SK-N-MC (cell line): ENCODE results near the gene FYTTD1.

Source experiments
- DNase-seq: peaks from one replicate; pipeline ENCODE4 v3.0.0-alpha.2; 2011; ENCODE audit warnings: low read depth, low spot score
- H3K27ac ChIP-seq: fragments of 200-600 bp; sonication (generic); 2 replicates; pipeline ENCODE4 v1.5.1; 2016; ENCODE audit warnings: mixed run types
- H3K36me3 ChIP-seq: fragments of 200-600 bp; sonication (generic); 2 replicates; pipeline ENCODE4 v1.6.1; 2017; ENCODE audit warnings: antibody characterized with exemption, low read length, mixed read lengths; ENCODE audit not compliant: insufficient read depth
- H3K4me3 ChIP-seq: fragments of 200-600 bp; sonication (generic); 2 replicates; pipeline ENCODE4 v1.5.1; 2016
- H3K9ac ChIP-seq: fragments of 200-600 bp; sonication (generic); 2 replicates; pipeline ENCODE4 v1.8.0; 2017; ENCODE audit warnings: mixed run types, mixed read lengths; ENCODE audit not compliant: insufficient read length
- H3K9me3 ChIP-seq: fragments of 200-600 bp; sonication (generic); 2 replicates; pipeline ENCODE4 v1.6.1; 2017; ENCODE audit warnings: low read depth, mild to moderate bottlenecking, antibody characterized with exemption, low read length, moderate library complexity, mixed read lengths
- EZH2 ChIP-seq: fragments of 200-600 bp; sonication (generic); IDR thresholded peaks from one replicate; pipeline ENCODE4 v1.6.1; 2017; ENCODE audit warnings: antibody characterized with exemption
- FOXP2 ChIP-seq: optimal IDR thresholded peaks from 2 replicates; pipeline ENCODE3; 2011; ENCODE audit warnings: mild to moderate bottlenecking, moderate library complexity; ENCODE audit not compliant: insufficient read depth; ENCODE audit errors: extremely low read length, control extremely low read depth
- POLR2AphosphoS5 ChIP-seq: IDR thresholded peaks from 2 replicates; pipeline ENCODE4 v1.6.1; 2012; ENCODE audit warnings: mild to moderate bottlenecking, low read depth, low read length, borderline replicate concordance

Gene FYTTD1

GRCh38 chr3:197801891-197802778, 52.5 kb downstream of the FYTTD1 start:
- Histone ChIP-seq H3K9me3 (no peaks in the 10 kb centered on the region), H3K27ac (peak overlapping the region; percentile 51), H3K4me3 (peak overlapping the region; percentile 5), H3K36me3 (no peaks in the 10 kb centered on the region), H3K9ac (no peak overlapping the region)
- TF ChIP-seq FOXP2, result no peak
- no peak for TF ChIP-seq EZH2
- no peak for TF ChIP-seq POLR2AphosphoS5
- no peak for DNase-seq

GRCh38 chr3:197802779-197803459, 53.2 kb downstream of the FYTTD1 start:
- Histone ChIP-seq H3K9ac (no peak overlapping the region), H3K36me3 (no peaks in the 10 kb centered on the region), H3K9me3 (no peaks in the 10 kb centered on the region), H3K4me3 (no peak overlapping the region), H3K27ac (peak overlapping the region; percentile 51; the same call in 1 of the 2 replicates)
- TF ChIP-seq EZH2 (no peak), POLR2AphosphoS5 (no peak), FOXP2 (no peak)
- DNase-seq, result no peak

GRCh38 chr3:197804511-197804910, 54.8 kb downstream of the FYTTD1 start:
- H3K27ac ChIP-seq, result no peak overlapping the region
- no peaks in the 10 kb centered on the region for H3K36me3 ChIP-seq
- no peak overlapping the region for H3K9ac ChIP-seq
- DNase-seq, result no peak
- H3K9me3 ChIP-seq, result no peaks in the 10 kb centered on the region
- TF ChIP-seq FOXP2 (no peak), EZH2 (no peak), POLR2AphosphoS5 (no peak)
- no peak overlapping the region for H3K4me3 ChIP-seq

- H3K9ac ChIP-seq, result no peak overlapping the region
- DNase-seq, result no peak
- TF ChIP-seq EZH2, result no peak
- TF ChIP-seq POLR2AphosphoS5, result no peak
- TF ChIP-seq FOXP2, result no peak
- peak overlapping the region; percentile 71 for H3K27ac ChIP-seq
- no peak overlapping the region for H3K4me3 ChIP-seq
- H3K36me3 ChIP-seq, result peaks cover 3% of the 10 kb centered on the region; the same call in 1 of the 2 replicates
- H3K9me3 ChIP-seq, result no peaks in the 10 kb centered on the region
Measured at GRCh38 chr3:197807969-197808587, 58.4 kb downstream of the FYTTD1 start.

- no peak for DNase-seq
- H3K9me3 ChIP-seq, result no peaks in the 10 kb centered on the region
- TF ChIP-seq FOXP2 (no peak), POLR2AphosphoS5 (no peak)
- peak overlapping the region; percentile 60 for H3K9ac ChIP-seq
- peak overlapping the region; percentile 14 for H3K4me3 ChIP-seq
- H3K36me3 ChIP-seq, result peaks cover 8% of the 10 kb centered on the region
- peak overlapping the region; percentile 82 for H3K27ac ChIP-seq
Measured at GRCh38 chr3:197809356-197810020, 59.8 kb downstream of the FYTTD1 start.

- no peak for TF ChIP-seq FOXP2
- TF ChIP-seq EZH2, result no peak
- TF ChIP-seq POLR2AphosphoS5, result no peak
Measured at GRCh38 chr3:197810901-197811300, 61.2 kb downstream of the FYTTD1 start.

DNA sequence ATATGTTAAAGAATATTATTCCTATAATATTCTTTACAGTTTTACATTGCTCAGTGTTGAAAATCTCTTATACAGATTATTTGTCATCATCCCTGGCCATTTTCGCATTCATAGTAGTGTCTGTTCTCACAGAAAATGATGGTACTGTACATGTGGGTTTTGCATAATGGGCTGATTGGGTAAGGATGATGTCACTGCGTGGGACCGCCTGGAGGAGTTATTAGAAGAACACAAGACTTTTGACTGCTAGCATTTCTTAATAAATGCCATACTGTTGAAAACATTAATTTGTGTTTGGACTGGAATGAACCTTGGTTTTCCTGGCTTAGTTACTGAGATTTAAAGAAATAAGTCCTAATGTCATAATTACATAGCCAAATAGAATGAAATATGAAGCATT, 61.7 kb downstream of the FYTTD1 start:
- no peaks in the 10 kb centered on the region for H3K9me3 ChIP-seq
- peak; percentile 91 for DNase-seq
- peak overlapping the region; percentile 88 for H3K27ac ChIP-seq
- TF ChIP-seq FOXP2 (no peak), POLR2AphosphoS5 (no peak), EZH2 (no peak)
- H3K36me3 ChIP-seq, result peaks cover 8% of the 10 kb centered on the region
- H3K4me3 ChIP-seq, result peak overlapping the region; percentile 55
- peak overlapping the region; percentile 52 for H3K9ac ChIP-seq

More at GRCh38 chr3:197810901-197811300, 61.2 kb downstream of the FYTTD1 start:
- no peak overlapping the region for H3K4me3 ChIP-seq
- peaks cover 8% of the 10 kb centered on the region for H3K36me3 ChIP-seq
- no peak overlapping the region for H3K9ac ChIP-seq
- no peak for DNase-seq
- peak overlapping the region; percentile 88; the same call in 1 of the 2 replicates for H3K27ac ChIP-seq
- H3K9me3 ChIP-seq, result no peaks in the 10 kb centered on the region

- Histone ChIP-seq H3K9me3 (no peaks in the 10 kb centered on the region), H3K9ac (no peak overlapping the region), H3K36me3 (peaks cover 16% of the 10 kb centered on the region), H3K27ac (no peak overlapping the region), H3K4me3 (no peak overlapping the region)
- no peak for DNase-seq
- TF ChIP-seq POLR2AphosphoS5 (no peak), FOXP2 (no peak), EZH2 (no peak)
Measured at GRCh38 chr3:197814372-197814771, 64.7 kb downstream of the FYTTD1 start.
